H1 (cell line): ENCODE data around the gene AK5. TPM values are rescaled to one million over a fixed set of nuclear protein-coding genes. Genes with fewer than 3 reads are reported as not detected.

ENCODE experiments used
- CTCF ChIA-PET: fragments of 300-600 bp; sonication (Branson Sonifier 250); formaldehyde crosslinking; loops from one replicate; lab custom pipeline; 2021; ENCODE audit not compliant: partially characterized antibody; lab: Charles Lee
- POLR2A ChIA-PET: fragments of 300-600 bp; sonication (Branson Sonifier 250); formaldehyde crosslinking; loops from one replicate; lab custom pipeline; 2021; ENCODE audit warnings: inconsistent platforms; ENCODE audit not compliant: partially characterized antibody; lab: Charles Lee
- DNase-seq, 2 experiments: peaks; one replicate each; pipeline versions ENCODE4 v3.0.0 to v3.0.0-alpha.2; 2010 to 2022; ENCODE audit warnings: low spot score in 2 of 2, low read depth in 1 of 2, mixed read lengths in 1 of 2
- FAIRE-seq: peaks from 2 replicates; lab custom pipeline; 2011; peaks lifted over from hg19 to GRCh38; lab: Jason Lieb, UNC
- H2AFZ ChIP-seq: 2 replicates; pipeline ENCODE4 v1.8.1; 2012; ENCODE audit warnings: low read length, inconsistent platforms
- H2AK5ac ChIP-seq: 2 replicates; pipeline ENCODE4 v1.6.1; 2013; ENCODE audit warnings: low read depth, low read length
- H2BK120ac ChIP-seq: replicated peaks from 2 replicates; pipeline ENCODE3; 2013; ENCODE audit warnings: low read depth, low read length, inconsistent platforms
- H2BK12ac ChIP-seq: 2 replicates; pipeline ENCODE4 v1.6.1; 2013; ENCODE audit warnings: low read depth, low read length
- H2BK15ac ChIP-seq: 2 replicates; pipeline ENCODE4 v1.6.1; 2013; ENCODE audit warnings: low read length
- H2BK20ac ChIP-seq: 2 replicates; pipeline ENCODE4 v1.6.1; 2013; ENCODE audit warnings: low read length
- H2BK5ac ChIP-seq: 2 replicates; pipeline ENCODE4 v1.6.1; 2013; ENCODE audit warnings: low read depth, low read length
- H3K14ac ChIP-seq: 2 replicates; pipeline ENCODE4 v1.6.1; 2013; ENCODE audit warnings: inconsistent platforms; ENCODE audit not compliant: insufficient read length
- H3K18ac ChIP-seq: 2 replicates; pipeline ENCODE4 v1.6.1; 2013; ENCODE audit warnings: low read length; ENCODE audit errors: extremely low read depth
- H3K23ac ChIP-seq: 2 replicates; pipeline ENCODE4 v1.6.1; 2013; ENCODE audit warnings: inconsistent platforms; ENCODE audit not compliant: insufficient read length
- H3K23me2 ChIP-seq: 2 replicates; pipeline ENCODE4 v1.6.1; 2013; ENCODE audit warnings: low read depth, low read length
- H3K27ac ChIP-seq: 2 replicates; pipeline ENCODE4 v1.6.1; 2011; ENCODE audit warnings: low read depth, low read length, inconsistent platforms
- H3K27me3 ChIP-seq, 4 experiments: replicated peaks in 1 of 4; 1 replicate in 1 of 4; 2 replicates in 3 of 4; pipeline versions ENCODE4 v1.6.1 to v1.8.1; 2011 to 2013; ENCODE audit warnings: low read length in 3 of 4, mild to moderate bottlenecking in 3 of 4, inconsistent platforms in 2 of 4, mixed read lengths in 2 of 4, moderate library complexity in 1 of 4; ENCODE audit not compliant: control insufficient read depth in 3 of 4, insufficient read depth in 3 of 4; ENCODE audit errors: extremely low read depth in 1 of 4
- H3K36me3 ChIP-seq, 4 experiments: 2 replicates each; pipeline versions ENCODE4 v1.6.1 to v1.8.1; 2011 to 2013; ENCODE audit warnings: mild to moderate bottlenecking in 4 of 4, low read length in 3 of 4, moderate library complexity in 2 of 4, control low read depth in 1 of 4, inconsistent platforms in 1 of 4; ENCODE audit not compliant: insufficient read depth in 4 of 4, control insufficient read depth in 2 of 4
- H3K4ac ChIP-seq: replicated peaks from 2 replicates; pipeline ENCODE3; 2013; ENCODE audit warnings: low read length, low read depth, mixed read lengths, inconsistent platforms; ENCODE audit not compliant: insufficient read length
- H3K4me1 ChIP-seq, 4 experiments: replicated peaks in 1 of 4; 1 replicate in 1 of 4; 2 replicates in 3 of 4; pipeline versions ENCODE4 v1.6.1 to v1.8.1; 2011 to 2013; ENCODE audit warnings: low read length in 3 of 4, inconsistent platforms in 2 of 4, mixed read lengths in 1 of 4; ENCODE audit not compliant: insufficient read depth in 4 of 4, control insufficient read depth in 3 of 4
- H3K4me2 ChIP-seq, 2 experiments: 2 replicates each; pipeline versions ENCODE4 v1.6.1 to v1.8.1; 2011 to 2013; ENCODE audit warnings: low read depth in 2 of 2, low read length in 2 of 2, control low read depth in 1 of 2, inconsistent platforms in 1 of 2, mild to moderate bottlenecking in 1 of 2; ENCODE audit not compliant: insufficient read depth in 1 of 2
- H3K4me3 ChIP-seq, 4 experiments: fragments of 200-600, 300-600 bp in 1 of 4; sonication (generic), shearing (Covaris generic), sonication (Bioruptor Twin) in 1 of 4; 2 replicates each; pipeline versions ENCODE4 v1.5.1 to v1.8.1; 2011 to 2016; ENCODE audit warnings: low read length in 4 of 4, low read depth in 3 of 4, control low read depth in 2 of 4, inconsistent platforms in 2 of 4, mild to moderate bottlenecking in 2 of 4, mixed read lengths in 1 of 4, moderate library complexity in 1 of 4; ENCODE audit not compliant: insufficient read depth in 2 of 4; ENCODE audit errors: extremely low read depth in 1 of 4
- H3K56ac ChIP-seq: replicated peaks from 2 replicates; pipeline ENCODE3; 2013; ENCODE audit warnings: low read depth, mild to moderate bottlenecking, mixed read lengths, low read length, inconsistent platforms; ENCODE audit not compliant: insufficient read length
- H3K79me1 ChIP-seq: 2 replicates; pipeline ENCODE4 v1.6.1; 2013; ENCODE audit warnings: low read depth, low read length, control low read depth
- H3K79me2 ChIP-seq, 2 experiments: 2 replicates each; pipeline versions ENCODE4 v1.6.1 to v1.8.1; 2012 to 2013; ENCODE audit warnings: low read length in 2 of 2, mild to moderate bottlenecking in 2 of 2, inconsistent platforms in 1 of 2; ENCODE audit not compliant: insufficient read depth in 2 of 2, control insufficient read depth in 1 of 2
- H3K9ac ChIP-seq, 4 experiments: replicated peaks in 1 of 4; 1 replicate in 1 of 4; 2 replicates in 3 of 4; pipeline versions ENCODE4 v1.6.1 to v1.8.1; 2011 to 2013; ENCODE audit warnings: low read depth in 3 of 4, low read length in 3 of 4, control low read depth in 2 of 4, mild to moderate bottlenecking in 2 of 4, moderate library complexity in 2 of 4, inconsistent platforms in 1 of 4; ENCODE audit errors: extremely low read depth in 1 of 4
- H3K9me3 ChIP-seq, 2 experiments: 2 replicates each; pipeline versions ENCODE4 v1.6.1 to v1.8.1; 2012 to 2013; ENCODE audit warnings: mild to moderate bottlenecking in 2 of 2, moderate library complexity in 2 of 2, control low read depth in 1 of 2, inconsistent platforms in 1 of 2, low read depth in 1 of 2, low read length in 1 of 2, mixed read lengths in 1 of 2; ENCODE audit not compliant: insufficient read depth in 2 of 2
- H4K20me1 ChIP-seq, 2 experiments: replicated peaks in 1 of 2; 2 replicates each; pipeline versions ENCODE3 to v1.8.1; 2011 to 2013; ENCODE audit warnings: inconsistent platforms in 2 of 2, low read length in 2 of 2, mild to moderate bottlenecking in 1 of 2; ENCODE audit not compliant: insufficient read depth in 2 of 2, control insufficient read depth in 1 of 2
- H4K5ac ChIP-seq: 2 replicates; pipeline ENCODE4 v1.6.1; 2013; ENCODE audit warnings: low read length, low read depth, mixed read lengths, inconsistent platforms; ENCODE audit not compliant: insufficient read length
- H4K8ac ChIP-seq: 2 replicates; pipeline ENCODE4 v1.8.0; 2013; ENCODE audit warnings: mild to moderate bottlenecking, moderate library complexity, low read length, inconsistent platforms; ENCODE audit not compliant: insufficient read depth; ENCODE audit errors: extremely low read depth
- H4K91ac ChIP-seq: replicated peaks from 2 replicates; pipeline ENCODE3; 2013; ENCODE audit warnings: low read length, mixed read lengths, inconsistent platforms; ENCODE audit not compliant: insufficient read length
- CBX5 ChIP-seq: fragments of 300-800, 300-1000 bp; sonication (generic); IDR thresholded peaks from 2 replicates; pipeline ENCODE4 v1.7.1; 2016; ENCODE audit warnings: antibody characterized with exemption, low read length, low read depth
- CHD1 ChIP-seq: IDR thresholded peaks from 2 replicates; pipeline ENCODE4 v1.6.1; 2012; ENCODE audit warnings: low read depth, low read length, improper control_type of control experiment
- E2F6 ChIP-seq: IDR thresholded peaks from 2 replicates; pipeline ENCODE4 v1.6.1; 2012; ENCODE audit warnings: inconsistent platforms
- NRF1 ChIP-seq: IDR thresholded peaks from 2 replicates; pipeline ENCODE4 v1.6.1; 2011; ENCODE audit warnings: mild to moderate bottlenecking, low read depth, low read length, improper control_type of control experiment
- RFX5 ChIP-seq: IDR thresholded peaks from 2 replicates; pipeline ENCODE4 v1.6.1; 2011; ENCODE audit warnings: low read depth, low read length, improper control_type of control experiment, borderline replicate concordance
- TCF12 ChIP-seq: IDR thresholded peaks from 2 replicates; pipeline ENCODE4 v1.6.1; 2011; ENCODE audit warnings: low read depth, mild to moderate bottlenecking, low read length
- WGBS, 2 experiments: shearing (Covaris generic) in 1 of 2; methylation state at CpG; one replicate each; pipeline versions ENCODE4 v1.1.6 to v1.1.7; 2013 to 2015; ENCODE audit warnings: low lambda C conversion rate in 2 of 2, mixed read lengths in 2 of 2, inconsistent platforms in 1 of 2, low coverage in 1 of 2, missing lambda C conversion rate in 1 of 2; ENCODE audit not compliant: insufficient replicate concordance in 2 of 2, insufficient coverage in 1 of 2, insufficient read length in 1 of 2; ENCODE audit errors: extremely low coverage in 1 of 2, missing lambda C conversion rate in 1 of 2; 5-methylcytosine and 5-hydroxymethylcytosine counted together
- polyA plus RNA-seq, 7 experiments: library from polyadenylated mRNA; depleted of rRNA in 3 of 7; stranded (reverse) in 5 of 7; unstranded in 2 of 7; fragments of >200 nt in 5 of 7; fragments of 200-250 nt in 2 of 7; gene quantifications; 1 replicate in 5 of 7; 2 replicates in 1 of 7; 4 replicates in 1 of 7; pipeline versions ENCODE4 v1.2.1 to v1.2.3, GENCODE V29; 2011 to 2013; ENCODE audit warnings: missing spikeins in 2 of 7, mixed read lengths in 2 of 7
- total RNA-seq: library from RNA; stranded (reverse); fragmentation: NEBNext Ultra II Directional; extraction: Animal tissue kit (Norgen Biotek cat#: 25700); gene quantifications from 2 replicates; pipeline ENCODE4 v1.2.1, GENCODE V29; 2021

The AK5 gene
- total and polyA plus RNA-seq, 2 of the 8 experiments (the other 6 are each of a cell fraction or from before 2014, with no cell fraction given) = 2.0 to 7.1 TPM

GRCh38 chr1:77371396-77371795 lies 89.6 kb downstream of the AK5 start:
- Histone ChIP-seq H3K9me3 (no peaks in the 10 kb centered on the region), H3K9ac (no peak overlapping the region), H3K56ac (no peak overlapping the region), H3K4me3 (no peak overlapping the region), H3K79me2 (no peaks in the 10 kb centered on the region), H2BK5ac (no peak overlapping the region), H4K91ac (no peak overlapping the region), H4K5ac (no peak overlapping the region), H3K14ac (no peak overlapping the region), H3K23ac (no peak overlapping the region), H4K20me1 (no peaks in the 10 kb centered on the region), H2BK12ac (no peak overlapping the region), H3K4ac (no peak overlapping the region), H3K27ac (no peak overlapping the region), H2AFZ (no peak overlapping the region), H3K4me1 (no peaks in the 10 kb centered on the region), H3K4me2 (no peak overlapping the region), H4K8ac (no peak overlapping the region), H3K79me1 (no peaks in the 10 kb centered on the region), H2BK15ac (no peak overlapping the region), H2BK20ac (no peak overlapping the region), H3K27me3 (no peaks in the 10 kb centered on the region), H3K18ac (no peak overlapping the region), H3K23me2 (no peaks in the 10 kb centered on the region), H2AK5ac (no peak overlapping the region), H2BK120ac (no peak overlapping the region), H3K36me3 (no peaks in the 10 kb centered on the region)
- ChIA-PET POLR2A (no interaction called here), CTCF (no interaction called here)
- TF ChIP-seq CBX5 (no peak), RFX5 (no peak), E2F6 (no peak), TCF12 (no peak), CHD1 (no peak), NRF1 (no peak)
- WGBS, 2 experiments = 85% methylated on average over 1 of the region's 1 CpG; no CpG with 5 or more reads in 1 of the 2 experiments
- FAIRE-seq (no peak), DNase-seq (no peak)
